GM13977 (cell line): ENCODE results near the gene PCDHGA2.
"Not testable (repeated sequence)": the region's sequence is repeated elsewhere in the genome, so short reads cannot be mapped to it uniquely, and the experiment has no call there.

Experiments
- DNase-seq: peaks from one replicate; pipeline ENCODE4 v3.0.0; 2012; ENCODE audit warnings: low spot score
- in situ Hi-C: fragments of 300-500 bp; cut with MboI; formaldehyde crosslinking; loops from one replicate; pipeline ENCODE4 v1.12.0; 2022; ENCODE audit warnings: low sequenced_read_pairs, low pct_unique_long_range_greater_than_20kb, mixed read lengths, inconsistent platforms; ENCODE audit not compliant: unreplicated experiment
- TF ChIP-seq, protein P1 (sequence below): IDR thresholded peaks from 2 replicates; pipeline ENCODE4 v1.5.1; 2012; ENCODE audit warnings: mild to moderate bottlenecking, control low read depth; ENCODE audit not compliant: insufficient read depth; ENCODE audit errors: extremely low read depth, missing control alignments

Gene PCDHGA2

DNA sequence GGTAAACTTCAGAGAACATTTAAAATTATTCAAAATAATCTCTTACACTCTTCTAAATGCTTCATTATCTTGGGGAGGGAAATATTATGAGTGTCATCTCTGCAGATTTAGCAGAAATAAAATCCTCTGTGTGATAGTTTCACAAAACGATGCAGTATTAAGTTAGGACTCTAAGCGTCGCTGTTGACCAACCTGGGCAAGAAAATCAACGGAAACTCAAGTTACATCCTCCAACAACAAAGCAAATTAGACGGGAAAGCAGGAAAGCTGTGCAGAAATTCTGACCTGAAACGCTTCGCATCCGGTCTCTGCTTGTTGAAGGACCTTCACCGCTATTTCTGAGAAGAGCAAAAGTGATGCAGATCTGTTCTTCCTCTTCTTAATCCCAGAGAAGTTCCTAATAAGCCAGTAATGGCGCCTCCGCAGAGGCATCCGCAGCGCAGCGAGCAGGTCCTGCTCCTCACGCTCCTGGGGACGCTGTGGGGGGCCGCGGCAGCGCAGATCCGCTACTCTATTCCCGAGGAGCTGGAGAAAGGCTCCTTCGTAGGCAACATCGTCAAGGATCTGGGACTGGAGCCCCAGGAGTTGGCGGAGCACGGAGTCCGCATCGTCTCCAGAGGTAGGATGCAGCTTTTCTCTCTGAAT lies 35.2 kb downstream of the PCDHGA2 start, which contains the start of gene PCDHGA6:
Gene PCDHGA6, plus strand, starts transcription at position 219 of the 645 bp plus-strand sequence. Its CDS starts 193 bp downstream, at position 412.
- TF ChIP-seq, protein P1, sequence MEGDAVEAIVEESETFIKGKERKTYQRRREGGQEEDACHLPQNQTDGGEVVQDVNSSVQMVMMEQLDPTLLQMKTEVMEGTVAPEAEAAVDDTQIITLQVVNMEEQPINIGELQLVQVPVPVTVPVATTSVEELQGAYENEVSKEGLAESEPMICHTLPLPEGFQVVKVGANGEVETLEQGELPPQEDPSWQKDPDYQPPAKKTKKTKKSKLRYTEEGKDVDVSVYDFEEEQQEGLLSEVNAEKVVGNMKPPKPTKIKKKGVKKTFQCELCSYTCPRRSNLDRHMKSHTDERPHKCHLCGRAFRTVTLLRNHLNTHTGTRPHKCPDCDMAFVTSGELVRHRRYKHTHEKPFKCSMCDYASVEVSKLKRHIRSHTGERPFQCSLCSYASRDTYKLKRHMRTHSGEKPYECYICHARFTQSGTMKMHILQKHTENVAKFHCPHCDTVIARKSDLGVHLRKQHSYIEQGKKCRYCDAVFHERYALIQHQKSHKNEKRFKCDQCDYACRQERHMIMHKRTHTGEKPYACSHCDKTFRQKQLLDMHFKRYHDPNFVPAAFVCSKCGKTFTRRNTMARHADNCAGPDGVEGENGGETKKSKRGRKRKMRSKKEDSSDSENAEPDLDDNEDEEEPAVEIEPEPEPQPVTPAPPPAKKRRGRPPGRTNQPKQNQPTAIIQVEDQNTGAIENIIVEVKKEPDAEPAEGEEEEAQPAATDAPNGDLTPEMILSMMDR: peak; percentile 30
- in situ Hi-C loops: no loop called here
- no peak for DNase-seq

DNA sequence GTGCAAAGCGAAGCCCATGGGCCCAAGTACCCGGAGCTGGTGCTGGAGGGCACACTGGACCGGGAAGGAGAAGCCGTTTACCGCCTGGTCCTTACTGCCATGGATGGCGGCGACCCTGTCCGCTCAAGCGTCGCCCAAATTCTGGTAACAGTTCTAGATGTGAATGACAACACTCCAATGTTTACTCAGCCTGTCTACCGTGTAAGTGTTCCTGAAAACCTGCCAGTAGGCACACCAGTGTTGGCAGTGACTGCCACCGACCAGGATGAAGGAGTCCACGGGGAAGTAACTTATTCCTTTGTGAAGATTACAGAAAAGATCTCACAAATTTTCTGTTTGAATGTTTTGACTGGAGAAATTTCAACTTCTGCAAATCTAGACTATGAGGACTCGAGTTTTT lies 36.1 kb downstream of the PCDHGA2 start:
- DNase-seq: no peak
- TF ChIP-seq, protein P1: no peak
- in situ Hi-C loops: no loop called here

DNA sequence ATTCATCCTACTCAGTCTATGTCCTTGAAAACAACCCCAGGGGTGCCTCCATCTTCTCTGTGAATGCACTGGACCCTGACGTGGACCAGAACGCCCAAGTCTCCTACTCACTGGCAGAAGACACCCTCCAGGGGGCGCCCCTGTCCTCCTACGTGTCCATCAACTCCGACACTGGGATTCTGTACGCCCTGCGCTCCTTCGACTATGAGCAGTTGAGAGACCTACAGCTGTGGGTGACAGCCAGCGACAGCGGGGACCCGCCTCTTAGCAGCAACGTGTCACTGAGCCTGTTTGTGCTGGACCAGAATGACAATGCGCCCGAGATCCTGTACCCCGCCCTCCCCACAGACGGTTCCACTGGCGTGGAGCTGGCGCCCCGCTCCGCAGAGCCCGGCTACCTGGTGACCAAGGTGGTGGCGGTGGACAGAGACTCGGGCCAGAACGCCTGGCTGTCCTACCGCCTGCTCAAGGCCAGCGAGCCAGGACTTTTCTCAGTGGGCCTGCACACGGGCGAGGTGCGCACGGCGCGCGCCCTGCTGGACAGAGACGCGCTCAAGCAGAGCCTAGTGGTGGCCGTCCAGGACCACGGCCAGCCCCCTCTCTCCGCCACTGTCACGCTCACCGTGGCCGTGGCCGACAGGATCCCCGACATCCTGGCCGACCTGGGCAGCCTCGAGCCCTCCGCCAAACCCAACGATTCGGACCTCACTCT lies 37.0 kb downstream of the PCDHGA2 start:
- DNase-seq: not testable (repeated sequence)

DNA sequence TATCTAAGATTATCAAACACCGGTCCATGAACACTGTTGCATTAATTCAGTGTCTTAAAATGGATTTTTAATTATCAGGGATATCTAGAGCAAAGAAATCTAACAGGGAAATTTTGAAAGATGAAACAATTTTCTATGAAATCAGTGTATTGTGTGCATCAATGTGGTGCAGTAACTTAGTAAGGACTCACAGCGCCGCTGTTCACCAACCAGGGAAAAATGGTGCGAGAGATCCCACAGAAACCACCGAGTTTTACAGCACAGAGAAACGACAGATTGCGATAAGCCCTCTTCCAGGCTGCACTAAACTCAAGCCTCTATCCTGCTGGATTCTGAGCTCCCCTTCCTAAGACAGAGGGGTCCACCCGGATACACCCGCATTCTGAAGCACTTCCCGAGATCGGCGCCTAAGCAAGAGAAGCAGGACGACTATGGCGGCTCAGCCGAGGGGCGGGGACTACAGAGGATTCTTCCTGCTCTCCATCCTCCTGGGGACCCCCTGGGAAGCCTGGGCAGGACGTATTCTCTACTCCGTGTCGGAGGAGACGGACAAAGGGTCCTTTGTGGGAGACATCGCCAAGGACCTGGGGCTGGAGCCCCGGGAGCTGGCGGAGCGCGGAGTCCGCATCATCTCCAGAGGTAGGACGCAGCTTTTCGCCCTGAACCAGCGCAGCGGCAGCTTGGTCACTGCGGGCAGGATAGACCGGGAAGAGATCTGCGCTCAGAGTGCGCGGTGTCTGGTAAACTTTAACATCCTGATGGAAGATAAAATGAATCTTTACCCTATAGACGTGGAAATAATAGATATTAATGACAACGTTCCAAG lies 44.1 kb downstream of the PCDHGA2 start, which contains the start of gene PCDHGA7:
Gene PCDHGA7, plus strand, starts transcription at position 274 of the 826 bp plus-strand sequence. Its CDS starts 158 bp downstream, at position 432.
- TF ChIP-seq, protein P1: peak; percentile 37
- DNase-seq: no peak
- in situ Hi-C loops: no loop called here

More for the DNA sequence above, 37.0 kb downstream of the PCDHGA2 start:
- in situ Hi-C loops: not testable (repeated sequence)

DNA sequence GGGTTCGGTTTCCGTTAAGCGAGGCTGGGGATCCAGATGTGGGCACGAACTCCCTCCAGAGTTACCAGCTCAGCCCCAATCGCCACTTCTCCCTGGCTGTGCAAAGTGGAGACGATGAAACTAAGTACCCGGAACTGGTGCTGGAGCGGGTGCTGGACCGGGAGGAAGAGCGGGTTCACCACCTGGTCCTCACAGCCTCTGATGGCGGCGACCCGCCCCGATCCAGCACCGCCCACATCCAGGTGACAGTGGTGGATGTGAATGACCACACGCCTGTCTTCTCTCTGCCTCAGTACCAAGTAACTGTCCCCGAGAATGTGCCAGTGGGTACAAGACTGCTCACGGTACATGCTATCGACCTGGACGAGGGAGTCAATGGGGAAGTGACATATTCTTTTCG lies 44.8 kb downstream of the PCDHGA2 start:
- TF ChIP-seq, protein P1: no peak
- DNase-seq: no peak
- in situ Hi-C loops: no loop called here

DNA sequence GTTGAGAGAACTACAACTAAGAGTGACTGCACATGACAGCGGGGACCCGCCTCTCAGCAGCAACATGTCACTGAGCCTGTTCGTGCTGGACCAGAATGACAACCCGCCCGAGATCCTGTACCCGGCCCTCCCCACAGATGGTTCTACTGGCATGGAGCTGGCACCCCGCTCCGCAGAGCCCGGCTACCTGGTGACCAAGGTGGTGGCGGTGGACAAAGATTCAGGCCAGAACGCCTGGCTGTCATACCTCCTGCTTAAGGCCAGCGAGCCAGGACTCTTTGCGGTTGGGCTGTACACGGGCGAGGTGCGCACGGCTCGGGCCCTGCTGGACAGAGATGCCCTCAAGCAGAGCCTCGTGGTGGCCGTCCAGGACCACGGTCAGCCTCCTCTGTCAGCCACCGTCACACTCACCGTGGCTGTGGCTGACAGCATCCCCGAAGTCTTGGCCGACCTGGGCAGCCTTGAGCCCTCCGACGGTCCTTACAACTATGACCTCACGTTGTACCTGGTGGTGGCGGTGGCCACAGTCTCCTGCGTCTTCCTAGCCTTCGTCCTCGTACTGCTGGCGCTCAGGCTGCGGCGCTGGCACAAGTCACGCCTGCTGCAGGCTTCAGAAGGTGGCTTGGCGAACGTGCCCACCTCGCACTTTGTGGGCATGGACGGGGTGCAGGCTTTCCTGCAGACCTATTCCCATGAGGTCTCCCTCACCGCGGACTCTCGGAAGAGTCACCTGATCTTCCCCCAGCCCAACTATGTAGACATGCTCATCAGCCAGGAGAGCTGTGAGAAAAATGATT lies 46.1 kb downstream of the PCDHGA2 start:
- in situ Hi-C loops: no loop called here
- TF ChIP-seq, protein P1: no peak
- DNase-seq: no peak
